Amygdala (tissue), 56 donors: ENCODE measurements around the gene RETREG1.

Experiments used
- DNase-seq, 56 donors: peaks; one replicate each; lab custom pipeline; 2025; lab: John Stamatoyannopoulos, UW

RETREG1 gene

DNA sequence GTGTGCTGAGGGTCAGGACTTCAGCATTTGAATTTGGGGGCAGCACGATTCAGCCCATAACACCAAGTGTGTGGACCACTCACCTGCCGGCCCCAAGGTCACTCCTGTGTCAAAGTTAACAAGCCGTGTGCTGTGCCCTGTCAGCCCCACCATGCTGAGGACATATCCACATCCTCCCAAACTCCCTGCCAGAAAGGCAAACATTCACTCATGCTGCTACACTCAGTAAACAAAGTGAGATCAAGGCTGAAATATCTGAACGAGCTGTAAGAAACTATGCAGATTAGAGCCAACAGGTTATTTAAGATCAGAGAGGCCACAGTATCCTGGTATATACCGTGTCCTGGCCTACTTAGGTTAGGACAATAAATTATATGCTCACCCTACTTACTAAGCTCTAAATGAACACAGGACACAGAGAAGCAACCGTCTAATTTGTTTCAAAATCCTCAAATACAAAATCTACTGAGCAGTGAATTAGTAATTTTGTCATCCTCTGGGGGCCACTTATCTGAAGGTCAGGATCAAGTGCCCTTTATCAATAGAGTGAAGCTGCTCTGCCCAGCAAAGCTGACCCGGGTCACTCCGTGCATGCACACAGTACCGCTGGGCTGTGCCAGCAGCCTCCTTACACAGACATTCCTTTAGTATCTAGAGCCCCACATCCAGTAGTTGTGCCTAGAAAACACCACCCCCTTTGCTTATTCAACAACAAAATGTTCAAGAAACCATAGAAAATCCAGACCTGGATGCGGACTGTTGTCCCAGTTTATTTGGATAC, 28.2 kb downstream of the RETREG1 start:
- DNase-seq = peak in 2 of 56 donors; percentile 9 to 20

DNA sequence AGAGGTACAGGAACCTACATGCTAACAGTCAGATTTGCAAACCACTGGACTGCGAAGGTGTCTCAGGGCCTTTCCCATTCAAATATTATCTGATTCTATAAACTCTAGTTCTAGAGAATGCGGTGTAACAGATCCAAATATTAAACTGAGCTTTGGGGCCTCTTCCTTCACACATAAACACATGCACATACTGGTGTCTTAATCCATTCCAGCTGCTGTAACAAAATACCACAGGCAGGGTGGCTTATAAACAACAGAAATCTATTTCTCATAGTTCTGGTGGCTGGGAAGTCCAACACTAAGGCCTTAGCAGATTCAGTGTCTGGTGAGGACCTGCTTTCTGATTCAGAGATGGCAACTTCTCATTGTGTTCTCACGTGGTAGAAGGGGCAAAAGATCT, 30.2 kb downstream of the RETREG1 start:
- no peak for DNase-seq

DNA sequence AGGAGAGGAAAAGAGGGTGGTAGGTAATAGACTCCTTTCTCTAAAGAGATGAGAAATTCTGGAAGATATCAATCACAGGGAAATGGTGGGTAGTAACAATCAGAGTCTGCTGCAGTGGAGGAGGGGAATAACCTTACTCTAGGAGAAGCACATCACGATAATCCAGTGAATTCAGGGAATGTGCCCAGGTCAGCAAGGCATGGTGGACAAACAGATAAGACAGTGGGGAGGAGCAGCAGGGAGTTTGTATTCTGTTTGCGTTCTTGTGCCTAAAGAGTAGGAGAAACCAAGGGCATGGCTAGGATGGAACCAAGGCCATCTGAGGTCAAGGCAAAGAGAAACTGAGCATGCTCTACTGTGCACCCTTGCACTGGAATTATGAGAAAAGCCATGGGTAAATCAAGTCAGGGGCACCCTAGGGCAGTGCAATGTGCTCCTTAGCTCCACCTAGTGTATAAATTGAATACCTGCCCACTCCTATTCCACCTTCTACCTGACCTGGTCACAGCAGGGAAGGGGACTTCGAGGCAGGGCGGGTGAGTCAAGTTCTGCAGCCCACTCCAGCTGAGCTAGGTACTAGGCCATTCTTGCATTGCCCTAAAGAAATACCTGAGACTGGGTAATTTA, 31.6 kb downstream of the RETREG1 start:
- DNase-seq = no peak

GRCh38 chr5:16582081-16582480, 34.7 kb downstream of the RETREG1 start:
- DNase-seq = no peak

GRCh38 chr5:16580382-16580781, 36.4 kb downstream of the RETREG1 start:
- DNase-seq = no peak

- peak in 28 of 56 donors; percentile 14 to 76 (median 38) for DNase-seq
Measured at GRCh38 chr5:16579142-16579847, 37.5 kb downstream of the RETREG1 start.

GRCh38 chr5:16578474-16578883, 38.3 kb downstream of the RETREG1 start:
- peak in 29 of 56 donors; percentile 9 to 74 (median 40) for DNase-seq

DNA sequence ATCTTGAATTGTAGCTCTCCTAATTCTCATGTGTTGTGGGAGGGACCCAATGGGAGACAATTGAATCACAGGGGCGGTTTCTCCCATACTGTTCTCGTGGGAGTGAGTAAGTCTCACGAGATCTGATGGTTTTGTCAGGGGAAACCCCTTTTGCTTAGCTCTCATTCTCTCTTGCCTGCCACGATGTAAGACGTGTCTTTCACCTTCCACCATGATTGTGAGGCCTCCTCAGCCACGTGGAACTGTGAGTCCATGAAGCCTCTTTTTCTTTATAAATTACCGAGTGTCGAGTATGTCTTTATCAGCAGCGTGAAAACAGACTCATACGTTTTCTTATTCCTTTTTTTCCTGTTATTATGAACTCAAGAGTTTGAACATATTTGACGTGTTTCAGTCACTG, 39.1 kb downstream of the RETREG1 start:
- DNase-seq = no peak

- DNase-seq = peak in 44 of 56 donors; percentile 16 to 85 (median 52)
Measured at GRCh38 chr5:16574789-16575721, 41.7 kb downstream of the RETREG1 start.

DNA sequence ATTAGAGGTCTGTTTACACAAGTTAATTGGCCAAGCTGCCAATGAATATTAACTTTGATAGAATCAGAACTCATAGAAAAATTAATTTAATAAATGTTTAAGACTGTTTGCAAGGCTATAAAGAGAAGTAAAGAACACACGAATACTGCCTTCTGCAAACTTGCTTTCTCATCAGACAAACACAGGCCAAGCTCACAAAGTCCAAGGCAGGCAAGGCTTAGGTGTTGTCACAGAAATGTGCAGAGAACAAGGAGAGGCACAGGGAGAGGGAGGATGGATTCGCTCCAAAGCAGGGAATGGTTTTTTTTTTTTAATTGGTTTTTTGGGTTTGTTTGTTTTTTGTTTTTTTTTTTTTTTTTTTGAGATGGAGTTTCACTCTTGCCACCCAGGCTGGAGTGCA, 43.4 kb downstream of the RETREG1 start:
- no peak for DNase-seq

GRCh38 chr5:16572289-16573015, 44.3 kb downstream of the RETREG1 start:
- DNase-seq = no peak

DNA sequence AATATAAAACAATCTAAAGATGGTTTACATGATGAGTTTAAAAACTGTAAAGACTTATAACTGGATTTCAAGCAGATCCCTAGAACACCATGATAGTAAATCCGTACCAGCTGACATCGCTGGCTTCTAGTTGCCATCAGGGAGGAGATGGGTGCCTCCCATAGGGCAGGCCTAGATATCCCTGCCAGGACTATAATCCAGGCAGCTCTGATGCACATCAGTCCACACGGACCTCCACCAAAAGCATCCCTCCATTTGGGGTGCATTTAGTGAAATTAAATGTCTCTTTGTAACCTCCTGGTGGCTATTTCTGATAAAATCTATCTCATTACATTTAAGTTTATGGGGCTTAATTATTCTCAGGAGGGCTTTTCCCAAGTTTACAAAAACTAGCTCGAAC, 45.8 kb downstream of the RETREG1 start:
- DNase-seq = no peak

- no peak for DNase-seq
Measured at GRCh38 chr5:16570121-16570815, 46.5 kb downstream of the RETREG1 start.

GRCh38 chr5:16568875-16569580, 47.8 kb downstream of the RETREG1 start:
- DNase-seq = peak in 55 of 56 donors; percentile 25 to 96 (median 83)

GRCh38 chr5:16567365-16567764, 49.4 kb downstream of the RETREG1 start:
- DNase-seq = no peak

DNA sequence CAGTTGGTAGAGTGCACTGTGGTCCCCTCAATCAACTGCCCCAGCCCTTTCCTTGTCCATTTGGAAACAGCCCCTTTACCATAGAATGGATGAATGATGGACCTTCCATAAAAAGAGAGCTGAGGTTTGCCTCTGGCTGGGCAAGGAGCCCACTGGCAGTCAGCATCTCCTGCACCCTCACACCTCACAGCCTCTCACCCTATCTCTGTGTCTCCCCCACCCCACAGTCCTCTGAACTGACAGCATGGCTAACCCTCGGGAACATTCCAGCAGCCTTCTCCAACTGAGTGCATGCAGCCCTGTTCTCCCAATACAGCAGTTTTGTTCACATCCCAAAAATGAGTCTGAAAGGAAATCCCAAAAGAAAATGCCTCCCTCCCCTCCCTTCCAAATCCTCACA, 51.7 kb downstream of the RETREG1 start:
- DNase-seq = no peak

- no peak for DNase-seq
Measured at GRCh38 chr5:16564248-16564867, 52.4 kb downstream of the RETREG1 start.

GRCh38 chr5:16563686-16564085, 53.1 kb downstream of the RETREG1 start:
- DNase-seq = no peak
